Rectal smooth muscle tissue (tissue), 1 donor: Measurements from ENCODE around the gene APOBEC3G.

Experiments
- H3K27ac ChIP-seq: one replicate; pipeline ENCODE4 v1.7.0; 2013; ENCODE audit warnings: low read depth, low read length, inconsistent platforms
- H3K27me3 ChIP-seq: one replicate; pipeline ENCODE4 v1.7.0; 2013; ENCODE audit warnings: low read length; ENCODE audit not compliant: control insufficient read depth, insufficient read depth
- H3K36me3 ChIP-seq: one replicate; pipeline ENCODE4 v1.7.0; 2013; ENCODE audit warnings: low read length; ENCODE audit not compliant: control insufficient read depth, insufficient read depth
- H3K4me1 ChIP-seq: one replicate; pipeline ENCODE4 v1.7.0; 2013; ENCODE audit warnings: low read length; ENCODE audit not compliant: control insufficient read depth, insufficient read depth
- H3K4me3 ChIP-seq: one replicate; pipeline ENCODE4 v1.7.0; 2013; ENCODE audit warnings: low read length
- H3K9ac ChIP-seq: one replicate; pipeline ENCODE4 v1.7.0; 2013; ENCODE audit warnings: low read length

The APOBEC3G gene

GRCh38 chr22:39135092-39135896 lies 58.2 kb downstream of the APOBEC3G start:
- Histone ChIP-seq H3K4me3 (no peak overlapping the region), H3K4me1 (peaks cover 13% of the 10 kb centered on the region), H3K9ac (no peak overlapping the region), H3K36me3 (peaks cover 8% of the 10 kb centered on the region), H3K27ac (peak overlapping the region; percentile 11), H3K27me3 (no peaks in the 10 kb centered on the region)

DNA sequence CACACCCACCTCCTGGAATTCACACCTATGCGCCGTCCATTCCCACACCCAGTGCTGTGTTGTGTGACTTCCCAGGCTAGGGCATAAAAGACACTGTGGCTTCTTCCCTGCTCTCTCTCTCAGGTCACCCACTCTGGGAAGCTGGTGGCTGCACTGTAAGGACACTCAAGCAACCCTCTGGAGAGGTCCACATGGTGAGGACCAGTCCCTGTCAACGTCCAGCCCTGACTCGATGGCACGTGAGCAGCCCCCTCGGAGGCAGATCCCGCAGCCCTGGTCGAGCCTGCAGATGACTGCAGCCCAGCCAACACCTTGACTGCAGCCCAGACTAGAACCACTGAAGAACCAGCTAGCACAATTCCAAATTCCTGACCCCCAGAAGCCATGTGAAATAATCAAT lies 59.2 kb downstream of the APOBEC3G start:
- Histone ChIP-seq H3K27ac (no peak overlapping the region), H3K27me3 (no peaks in the 10 kb centered on the region), H3K9ac (no peak overlapping the region), H3K4me1 (peaks cover 9% of the 10 kb centered on the region), H3K36me3 (peaks cover 8% of the 10 kb centered on the region), H3K4me3 (no peak overlapping the region)
